KMS-11 (cell line): ENCODE data around the gene ZNF532.

ENCODE experiments used
- H2AFZ ChIP-seq: fragments of 200-600 bp; sonication (generic); 2 replicates; pipeline ENCODE4 v1.6.1; 2016; ENCODE audit warnings: antibody characterized with exemption, mixed run types, low read depth
- H3K27ac ChIP-seq: fragments of 200-600 bp; sonication (generic); 2 replicates; pipeline ENCODE4 v1.6.1; 2016; ENCODE audit warnings: mild to moderate bottlenecking, mixed run types
- H3K27me3 ChIP-seq: fragments of 200-600 bp; sonication (generic); 2 replicates; pipeline ENCODE4 v1.6.1; 2017; ENCODE audit warnings: mild to moderate bottlenecking, low read depth, mixed run types, moderate library complexity; ENCODE audit not compliant: insufficient read depth
- H3K36me3 ChIP-seq: fragments of 200-600 bp; sonication (generic); 2 replicates; pipeline ENCODE4 v1.6.1; 2017; ENCODE audit warnings: mild to moderate bottlenecking, mixed run types; ENCODE audit not compliant: insufficient read depth
- H3K4me1 ChIP-seq: fragments of 200-600 bp; sonication (generic); 2 replicates; pipeline ENCODE4 v1.6.1; 2016; ENCODE audit warnings: mild to moderate bottlenecking, low read depth, mixed run types; ENCODE audit not compliant: poor library complexity, severe bottlenecking
- H3K4me2 ChIP-seq: fragments of 200-600 bp; sonication (generic); 2 replicates; pipeline ENCODE4 v1.7.0; 2016; ENCODE audit warnings: mild to moderate bottlenecking, mixed run types
- H3K4me3 ChIP-seq: fragments of 200-600 bp; sonication (generic); IDR thresholded peaks from 2 replicates; pipeline ENCODE4 v1.6.1; 2017; ENCODE audit warnings: low read depth, low read length, mixed read lengths; ENCODE audit not compliant: insufficient read depth
- H3K79me2 ChIP-seq: fragments of 200-600 bp; sonication (generic); 2 replicates; pipeline ENCODE4 v1.6.1; 2016; ENCODE audit warnings: low read depth, mixed run types; ENCODE audit not compliant: insufficient read depth
- H3K9ac ChIP-seq: fragments of 200-600 bp; sonication (generic); 2 replicates; pipeline ENCODE4 v1.6.1; 2016; ENCODE audit warnings: mild to moderate bottlenecking, mixed run types
- H4K20me1 ChIP-seq: fragments of 200-600 bp; sonication (generic); 2 replicates; pipeline ENCODE4 v1.6.1; 2016; ENCODE audit warnings: mild to moderate bottlenecking, mixed run types; ENCODE audit not compliant: insufficient read depth
- CTCF ChIP-seq: fragments of 200-600 bp; sonication (generic); conservative IDR thresholded peaks from 2 replicates; pipeline ENCODE4 v1.6.1; 2017; ENCODE audit warnings: low read depth, mild to moderate bottlenecking, antibody characterized with exemption, low read length, moderate library complexity, mixed read lengths

ZNF532 gene

GRCh38 chr18:58871514-58872420 lies 7.1 kb downstream of the ZNF532 start:
- Histone ChIP-seq H3K27ac (no peak overlapping the region), H4K20me1 (no peaks in the 10 kb centered on the region), H3K79me2 (no peaks in the 10 kb centered on the region), H3K27me3 (no peaks in the 10 kb centered on the region), H3K36me3 (no peaks in the 10 kb centered on the region), H2AFZ (no peak overlapping the region), H3K9ac (no peak overlapping the region), H3K4me1 (no peaks in the 10 kb centered on the region), H3K4me2 (no peak overlapping the region), H3K4me3 (no peak overlapping the region)
- TF ChIP-seq CTCF: no peak

GRCh38 chr18:58878640-58879039 lies 14.0 kb downstream of the ZNF532 start:
- no peaks in the 10 kb centered on the region for H3K27me3 ChIP-seq
- H3K4me1 ChIP-seq: no peaks in the 10 kb centered on the region
- no peaks in the 10 kb centered on the region for H3K36me3 ChIP-seq
- H4K20me1 ChIP-seq: no peaks in the 10 kb centered on the region
- H3K79me2 ChIP-seq: no peaks in the 10 kb centered on the region
- no peak overlapping the region for H3K27ac ChIP-seq
- H2AFZ ChIP-seq: no peak overlapping the region
- H3K4me3 ChIP-seq: no peak overlapping the region
- H3K9ac ChIP-seq: no peak overlapping the region
- no peak overlapping the region for H3K4me2 ChIP-seq
- TF ChIP-seq CTCF: no peak

GRCh38 chr18:58881477-58881876 lies 16.8 kb downstream of the ZNF532 start:
- Histone ChIP-seq H3K36me3 (no peaks in the 10 kb centered on the region), H3K79me2 (no peaks in the 10 kb centered on the region; the same call in 1 of the 2 replicates), H3K4me2 (no peak overlapping the region), H3K27me3 (no peaks in the 10 kb centered on the region), H4K20me1 (no peaks in the 10 kb centered on the region), H3K4me3 (no peak overlapping the region), H2AFZ (no peak overlapping the region), H3K4me1 (peaks cover 6% of the 10 kb centered on the region), H3K9ac (no peak overlapping the region), H3K27ac (no peak overlapping the region)
- no peak for TF ChIP-seq CTCF

GRCh38 chr18:58882044-58882443 lies 17.4 kb downstream of the ZNF532 start:
- peaks cover 11% of the 10 kb centered on the region for H3K4me1 ChIP-seq
- H3K27me3 ChIP-seq: no peaks in the 10 kb centered on the region
- no peak overlapping the region for H3K9ac ChIP-seq
- no peak overlapping the region for H3K4me2 ChIP-seq
- no peak overlapping the region for H3K4me3 ChIP-seq
- H3K27ac ChIP-seq: no peak overlapping the region
- H4K20me1 ChIP-seq: no peaks in the 10 kb centered on the region
- no peaks in the 10 kb centered on the region; the same call in 1 of the 2 replicates for H3K79me2 ChIP-seq
- no peak overlapping the region for H2AFZ ChIP-seq
- H3K36me3 ChIP-seq: no peaks in the 10 kb centered on the region
- TF ChIP-seq CTCF: no peak
